NCI-H446 (cell line): ENCODE measurements around the gene CDKN2B-AS1.
"Not testable (repeated sequence)": the region's sequence is repeated elsewhere in the genome, so short reads cannot be mapped to it uniquely, and the experiment has no call there.

Source experiments
- DNase-seq, 2 experiments: peaks; one replicate each; lab custom pipeline; 2025; lab: John Stamatoyannopoulos, UW

The CDKN2B-AS1 gene

DNA sequence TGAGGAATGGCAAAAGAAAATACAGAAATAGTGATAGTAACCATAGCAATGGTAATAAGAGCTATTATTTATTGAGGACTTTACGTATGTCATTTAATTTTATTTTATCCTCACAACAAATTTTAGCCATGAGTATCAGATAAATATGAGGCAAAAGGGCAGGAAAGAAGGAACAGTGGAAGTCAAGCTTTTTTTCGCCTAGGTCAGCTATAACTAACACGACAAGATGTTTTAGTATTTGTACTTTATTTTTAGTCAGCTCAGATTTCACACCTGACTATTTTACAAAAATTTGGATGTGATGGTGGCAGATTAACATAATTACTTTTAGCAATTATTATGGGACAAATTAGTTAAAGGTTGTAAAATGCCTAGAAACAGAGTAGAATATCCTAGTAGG, 49.3 kb downstream of the CDKN2B-AS1 start:
- no peak for DNase-seq

DNA sequence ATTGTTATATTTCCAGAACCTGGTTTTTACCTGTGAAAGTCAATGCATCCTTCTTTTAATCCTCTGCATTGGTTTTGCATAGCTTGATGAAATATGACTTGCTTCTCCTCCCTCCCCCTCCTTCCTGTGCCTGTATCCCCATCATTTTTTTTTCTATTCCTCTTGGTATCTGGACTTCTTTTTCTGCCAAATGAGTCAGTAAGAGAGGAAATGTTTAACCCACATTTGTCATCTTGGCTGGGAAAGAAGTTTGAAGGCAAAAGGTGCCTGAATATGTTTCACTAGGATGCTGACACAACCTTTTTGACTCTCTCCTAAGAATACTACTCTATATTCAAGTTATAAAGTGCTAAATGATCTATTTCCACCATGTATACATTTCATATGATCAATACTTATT, 50.0 kb downstream of the CDKN2B-AS1 start:
- no peak for DNase-seq

DNA sequence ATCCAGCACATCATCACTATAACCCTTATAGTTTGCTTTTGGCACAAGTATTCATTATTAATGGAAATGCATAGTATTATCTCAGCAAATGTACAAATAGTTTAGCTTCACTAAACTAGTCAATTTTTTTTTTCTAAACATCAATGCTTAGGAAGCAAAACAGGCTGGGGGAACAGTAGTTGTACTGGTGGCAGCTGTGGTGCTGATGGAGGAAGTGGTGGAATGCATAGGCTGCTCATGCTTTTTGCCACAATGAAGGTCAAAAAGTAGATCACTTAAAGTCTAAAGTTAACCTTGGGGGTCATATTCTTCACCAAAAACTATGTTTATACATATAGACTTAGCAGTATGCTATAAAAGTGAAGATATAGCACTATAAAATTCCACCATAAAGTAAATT, 50.8 kb downstream of the CDKN2B-AS1 start:
- no peak for DNase-seq

DNA sequence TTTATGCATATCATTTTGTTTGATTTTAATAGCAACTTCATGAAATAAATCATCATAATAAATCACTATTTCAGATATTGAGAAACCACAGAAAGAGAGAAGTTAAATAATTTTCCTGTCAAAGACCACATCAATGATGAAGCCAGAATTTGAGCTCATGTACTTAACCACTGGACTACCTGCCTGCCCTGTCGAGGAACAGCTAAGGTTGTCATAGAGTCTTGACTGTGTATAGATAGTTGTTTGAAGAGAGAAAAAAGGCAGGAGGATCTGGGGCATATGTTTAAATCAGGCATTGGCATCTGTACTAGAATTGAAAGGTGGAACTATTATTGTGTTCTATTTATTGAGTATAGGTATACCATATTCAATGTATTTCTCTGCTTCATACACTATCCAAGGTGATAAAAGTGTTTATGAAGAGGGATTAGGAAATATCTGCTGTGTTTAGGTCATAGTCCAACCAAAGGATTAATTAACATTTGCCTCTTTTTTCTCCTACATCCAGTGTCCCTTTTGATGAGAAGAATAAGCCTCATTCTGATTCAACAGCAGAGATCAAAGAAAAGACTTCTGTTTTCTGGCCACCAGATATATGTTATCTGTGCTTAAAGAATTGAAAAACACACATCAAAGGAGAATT, 51.8 kb downstream of the CDKN2B-AS1 start:
- DNase-seq: no peak

DNA sequence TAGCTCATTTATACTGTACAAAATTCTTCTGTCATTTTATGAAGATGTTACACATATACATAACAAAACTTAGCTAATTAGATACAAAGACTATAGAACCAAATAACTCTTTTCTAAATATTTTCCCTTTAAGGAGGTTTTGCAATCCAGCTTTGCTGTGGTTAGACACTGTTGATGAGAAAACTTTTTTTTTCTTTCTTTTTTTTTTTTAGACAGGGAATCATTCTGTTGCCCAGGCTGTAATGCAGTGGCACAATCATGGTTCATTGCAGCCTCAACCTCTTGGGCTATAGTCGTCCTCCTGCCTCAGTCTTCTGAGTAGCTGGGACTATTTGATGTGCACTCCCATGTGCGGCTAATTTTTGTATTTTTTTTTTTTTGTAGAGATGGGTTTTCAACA, 53.0 kb downstream of the CDKN2B-AS1 start:
- no peak for DNase-seq

DNA sequence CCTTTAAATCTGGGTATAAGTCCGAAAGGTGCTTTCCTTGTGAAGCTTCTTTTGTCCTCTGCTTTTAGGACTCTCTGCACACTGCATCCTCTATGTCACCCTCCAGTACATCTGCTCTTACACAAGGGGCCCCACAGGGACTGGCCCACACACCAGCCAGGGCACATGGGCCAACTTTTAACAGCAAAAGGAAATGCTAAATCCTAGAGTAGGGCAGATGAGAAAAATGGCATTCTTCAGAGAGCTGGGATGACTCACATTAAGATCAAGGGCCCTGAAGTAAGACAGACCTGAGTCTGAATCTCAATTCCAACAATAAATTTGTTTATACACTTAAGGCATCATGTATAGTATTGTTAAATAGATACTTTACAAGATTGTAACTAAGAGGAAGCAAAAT, 54.8 kb downstream of the CDKN2B-AS1 start:
- DNase-seq: no peak

DNA sequence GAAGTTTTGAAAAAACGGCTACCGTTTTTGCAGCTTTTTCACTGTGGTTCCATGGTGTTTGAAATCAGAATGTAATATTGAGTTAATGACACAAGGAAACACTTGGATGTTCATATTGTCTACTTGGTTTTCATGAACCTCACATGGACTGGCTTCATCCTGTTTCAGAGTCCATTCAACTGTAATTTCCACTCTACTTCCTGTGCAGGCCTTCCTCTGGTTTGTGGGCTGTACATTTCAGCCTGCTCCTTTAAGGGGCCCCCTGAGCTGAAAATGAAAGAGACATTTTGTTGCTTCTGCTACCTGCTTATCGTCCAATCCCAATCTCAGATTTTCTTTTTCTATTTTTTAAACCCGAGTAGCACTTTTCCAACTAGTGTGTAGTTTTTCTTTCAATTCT, 56.3 kb downstream of the CDKN2B-AS1 start:
- DNase-seq: no peak

DNA sequence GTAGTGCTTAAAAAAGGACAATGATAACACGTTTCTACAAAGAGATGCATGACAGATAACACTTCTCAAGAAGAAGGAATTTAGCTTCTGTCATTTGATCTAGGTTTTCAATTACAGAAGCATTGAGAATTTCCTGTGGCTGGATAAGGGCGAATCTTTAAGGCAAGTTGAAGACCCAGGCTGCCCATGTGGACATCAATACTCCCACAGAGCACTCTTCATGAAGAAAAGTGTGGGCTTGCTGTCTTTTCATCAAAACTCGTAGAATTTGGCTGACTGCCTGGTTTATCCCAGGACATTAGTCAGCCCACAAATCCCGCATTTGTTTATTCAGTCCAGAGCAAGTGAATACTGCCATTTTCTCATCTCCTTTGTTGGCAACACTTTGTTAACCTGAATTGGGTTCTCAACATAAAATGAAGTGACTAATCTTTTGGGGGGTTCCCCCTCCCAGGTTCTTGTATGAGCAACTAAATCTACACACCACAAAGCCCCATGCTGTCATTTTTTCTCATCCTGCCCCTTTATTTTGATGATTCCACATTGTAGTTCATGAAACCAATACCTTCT, 57.9 kb downstream of the CDKN2B-AS1 start:
- peak; percentile 7 to 63 for DNase-seq

DNA sequence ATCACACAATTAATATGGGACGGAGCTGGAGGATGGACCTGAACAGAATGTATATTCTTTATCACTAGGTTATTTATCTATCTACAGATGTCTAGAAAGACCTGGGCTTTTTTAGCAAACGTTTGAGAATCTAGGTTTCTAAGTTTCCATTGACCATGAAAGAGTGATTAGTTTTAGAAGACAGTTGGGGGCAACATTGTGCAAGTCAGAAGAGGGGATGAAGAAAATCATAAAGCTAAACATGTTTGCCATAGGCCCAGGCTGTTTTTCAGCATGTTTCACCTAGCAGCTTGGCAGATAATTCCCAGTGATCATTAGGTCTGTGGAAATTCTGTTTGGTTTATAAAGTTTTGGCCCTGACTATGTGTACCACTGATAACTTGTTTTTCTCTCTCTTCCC, 58.6 kb downstream of the CDKN2B-AS1 start:
- DNase-seq: no peak

DNA sequence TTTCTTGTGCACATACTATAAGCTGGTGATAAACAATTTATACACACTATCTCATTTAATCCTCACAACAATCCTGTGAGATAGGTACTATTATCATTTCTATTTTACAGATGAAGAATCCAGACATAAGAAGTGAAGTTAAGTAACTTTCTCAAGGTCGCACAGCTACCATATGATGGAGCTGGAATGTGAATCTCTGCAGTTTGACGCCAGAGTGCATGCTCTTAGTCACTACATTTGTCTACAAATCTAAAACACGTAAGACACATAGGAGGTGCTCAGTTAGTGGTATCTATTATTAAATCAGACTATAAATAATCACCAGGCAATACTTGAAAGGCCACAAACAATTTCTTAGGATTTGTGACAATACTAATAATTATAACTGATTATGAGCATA, 59.5 kb downstream of the CDKN2B-AS1 start:
- DNase-seq: no peak

DNA sequence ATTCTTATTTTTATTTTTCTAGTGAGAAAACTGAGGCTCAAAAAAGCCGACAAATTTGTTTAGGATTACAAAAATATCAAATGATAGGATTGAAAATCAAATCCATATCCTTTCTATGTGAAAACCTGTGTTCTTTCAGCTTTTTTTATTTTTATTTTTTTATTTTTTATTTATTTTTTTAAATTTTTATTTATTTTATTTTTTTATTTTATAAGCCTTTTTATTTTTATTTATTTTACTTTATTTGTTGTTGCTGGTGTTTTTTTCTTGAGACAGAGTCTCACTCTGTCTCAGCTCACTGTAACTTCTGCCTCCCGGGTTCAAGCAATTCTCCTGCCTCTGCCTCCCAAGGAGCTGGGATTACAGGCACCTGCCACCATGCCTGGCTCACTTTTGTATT, 59.9 kb downstream of the CDKN2B-AS1 start:
- DNase-seq: no peak

DNA sequence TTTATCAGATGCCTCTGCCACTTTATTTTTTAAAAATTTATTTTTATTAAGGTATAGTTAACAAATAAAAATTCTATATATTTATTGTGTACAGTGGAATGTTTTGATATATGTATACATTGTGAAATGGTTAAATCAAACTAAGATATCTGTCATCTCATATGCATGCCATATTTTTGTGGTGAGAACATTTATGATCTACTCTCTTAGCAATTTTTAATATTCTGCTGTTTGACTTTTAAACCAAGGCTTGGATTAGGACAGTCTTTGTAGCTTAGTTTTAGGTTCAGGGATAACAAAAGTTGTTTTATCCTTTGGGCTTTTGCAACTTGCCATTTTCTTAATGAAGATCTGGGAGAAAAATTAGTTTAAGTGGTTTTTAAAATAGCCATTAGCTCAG, 60.5 kb downstream of the CDKN2B-AS1 start:
- DNase-seq: no peak

DNA sequence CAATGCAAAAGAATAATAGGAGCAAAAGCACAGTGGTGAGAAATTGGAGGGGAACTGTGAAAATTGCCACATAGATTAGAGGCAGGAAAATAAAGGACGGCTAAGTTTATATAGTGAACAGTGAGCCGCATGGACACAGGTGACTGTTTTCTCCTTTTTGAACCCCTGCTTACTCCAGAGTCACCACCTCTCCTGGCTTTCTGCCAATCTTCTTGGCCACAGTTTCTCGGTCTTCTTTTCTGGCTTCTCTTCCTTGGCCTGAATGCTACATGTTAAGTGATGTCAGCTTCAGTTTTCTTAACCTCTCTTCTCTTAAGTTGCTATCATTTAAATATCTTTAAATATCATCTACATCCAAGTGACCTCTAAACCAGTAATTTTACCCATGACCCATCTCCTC, 61.8 kb downstream of the CDKN2B-AS1 start:
- peak in 1 of 2 experiments; percentile 43 for DNase-seq

DNA sequence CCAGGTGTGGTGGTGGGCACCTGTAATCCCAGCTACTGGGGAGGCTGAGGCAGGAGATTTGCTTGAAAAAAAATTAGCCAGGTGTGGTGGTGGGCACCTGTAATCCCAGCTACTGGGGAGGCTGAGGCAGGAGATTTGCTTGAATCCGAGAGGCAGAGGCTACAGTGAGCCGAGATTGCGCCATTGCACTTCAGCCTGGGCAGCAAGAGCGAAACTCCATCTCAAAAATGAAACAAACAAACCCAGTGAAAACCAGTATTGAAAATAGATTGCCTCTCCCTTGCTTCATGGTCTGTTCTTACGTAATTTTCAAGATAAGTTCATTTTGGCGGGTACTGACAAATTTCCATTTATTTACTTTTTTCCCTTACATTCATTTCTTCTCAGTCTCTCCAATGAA, 63.4 kb downstream of the CDKN2B-AS1 start:
- DNase-seq: not testable (repeated sequence)

DNA sequence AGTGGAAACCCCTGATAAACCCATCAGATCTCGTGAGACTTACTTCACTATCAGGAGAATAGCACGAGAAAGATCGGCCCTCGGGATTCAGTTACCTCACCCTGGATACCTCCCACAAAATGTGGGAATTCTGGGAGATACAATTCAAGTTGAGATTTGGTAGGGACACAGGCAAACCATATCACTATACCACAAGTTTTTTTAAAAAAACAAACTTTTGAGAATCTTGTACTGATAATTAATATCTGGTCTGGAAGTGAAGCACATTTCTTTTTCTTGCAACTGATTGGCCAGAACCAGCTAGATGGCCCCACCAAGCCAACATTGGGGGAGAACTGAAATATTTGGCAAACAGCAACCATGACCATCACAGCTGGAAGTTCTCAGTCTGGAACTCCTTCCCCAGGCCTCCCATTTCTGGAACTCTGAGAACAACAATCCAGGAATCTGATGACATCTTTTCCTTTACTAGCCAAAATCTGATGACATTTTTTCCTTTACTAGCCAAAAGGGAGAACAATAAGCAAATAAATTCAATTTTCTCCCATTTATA, 66.3 kb downstream of the CDKN2B-AS1 start:
- no peak for DNase-seq

DNA sequence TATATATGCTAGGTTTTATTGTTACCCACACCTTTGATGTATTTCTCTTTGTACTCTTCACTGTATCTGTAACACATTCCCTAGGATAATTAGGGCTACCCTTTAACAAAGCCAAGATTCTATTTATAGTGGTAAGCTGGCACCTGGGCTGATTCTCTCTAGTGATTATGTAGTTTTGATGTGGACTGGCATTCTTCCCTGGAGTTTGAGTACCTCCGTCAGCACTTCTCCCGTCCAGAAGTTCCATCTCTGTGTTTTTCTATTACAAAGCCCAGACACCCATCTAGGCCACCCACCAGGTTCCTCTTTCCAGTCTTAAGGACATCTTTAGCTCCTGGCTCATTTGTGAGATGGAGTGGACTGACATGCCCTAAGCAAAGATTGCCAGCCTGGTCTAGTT, 70.4 kb downstream of the CDKN2B-AS1 start:
- DNase-seq: no peak

DNA sequence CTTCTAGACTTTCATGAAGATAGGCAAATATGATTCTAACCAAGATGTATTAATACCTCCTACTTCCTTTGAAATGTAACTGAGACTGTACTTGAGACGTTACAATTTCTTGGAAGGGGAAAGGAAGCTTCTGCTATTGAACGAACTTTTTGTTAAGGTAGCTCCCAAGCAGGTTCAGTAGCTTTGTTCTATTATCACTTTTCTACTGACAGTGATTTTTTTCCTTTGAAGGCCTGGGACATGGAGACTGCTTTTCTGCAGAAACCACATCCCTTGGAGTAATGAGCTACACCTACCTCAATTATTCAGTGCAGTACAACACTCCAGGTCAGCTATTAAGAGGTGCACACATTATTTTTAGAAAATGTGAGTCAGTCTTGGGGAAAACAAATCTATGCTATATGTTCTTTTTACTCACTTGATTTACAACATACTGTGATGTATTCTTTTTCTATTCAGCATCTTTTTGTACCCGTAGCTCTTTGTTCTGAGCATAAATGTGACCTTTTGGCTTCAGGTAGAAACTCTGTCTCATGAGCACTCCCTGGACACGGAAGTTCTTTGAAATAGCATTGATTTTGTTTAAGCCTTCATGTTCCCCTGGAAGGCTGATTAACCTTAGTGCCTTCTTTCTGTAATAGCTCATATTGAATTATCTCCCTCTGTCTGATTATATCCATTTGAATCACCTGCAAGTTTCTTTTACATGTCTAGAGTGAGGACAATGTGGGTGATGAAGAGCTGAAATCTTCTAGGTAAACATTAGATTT, 71.0 kb downstream of the CDKN2B-AS1 start:
- no peak for DNase-seq

DNA sequence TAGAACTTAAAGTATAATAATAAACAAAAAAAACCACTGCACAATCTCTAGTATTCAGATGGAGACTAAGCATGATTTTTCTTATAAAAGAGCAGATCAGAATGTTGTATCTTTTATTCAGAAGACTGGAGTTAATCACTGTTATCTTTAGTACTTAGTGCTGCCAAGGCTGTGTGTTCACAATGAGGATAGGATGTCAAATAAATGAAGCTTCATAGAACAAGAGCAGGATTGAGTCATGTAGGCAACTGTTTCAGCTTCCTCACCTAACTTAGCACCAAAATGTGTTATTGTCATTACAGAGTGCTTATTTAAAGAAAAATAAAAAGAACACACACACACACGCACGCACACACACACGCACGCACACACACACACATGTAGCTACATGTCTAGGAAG, 72.6 kb downstream of the CDKN2B-AS1 start:
- no peak for DNase-seq

DNA sequence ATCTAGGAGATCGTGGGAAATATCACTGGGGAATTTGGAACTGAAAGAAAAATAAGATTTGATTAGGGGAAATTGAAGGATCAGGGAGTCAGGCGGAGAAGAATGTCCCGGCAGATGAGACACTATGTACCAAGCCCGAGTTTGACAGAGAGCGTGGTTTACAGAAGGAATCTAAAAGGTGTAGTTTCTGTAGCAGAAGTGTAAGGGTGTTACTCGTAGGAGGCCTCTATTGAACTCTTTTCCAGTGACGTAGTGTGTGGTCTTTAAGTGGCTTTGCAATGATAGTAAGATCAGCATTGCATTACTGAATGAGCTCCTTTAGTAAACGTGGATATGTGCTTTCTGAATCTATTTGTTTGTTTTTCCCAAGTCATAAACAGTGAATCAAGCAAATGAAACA, 73.8 kb downstream of the CDKN2B-AS1 start:
- no peak for DNase-seq

DNA sequence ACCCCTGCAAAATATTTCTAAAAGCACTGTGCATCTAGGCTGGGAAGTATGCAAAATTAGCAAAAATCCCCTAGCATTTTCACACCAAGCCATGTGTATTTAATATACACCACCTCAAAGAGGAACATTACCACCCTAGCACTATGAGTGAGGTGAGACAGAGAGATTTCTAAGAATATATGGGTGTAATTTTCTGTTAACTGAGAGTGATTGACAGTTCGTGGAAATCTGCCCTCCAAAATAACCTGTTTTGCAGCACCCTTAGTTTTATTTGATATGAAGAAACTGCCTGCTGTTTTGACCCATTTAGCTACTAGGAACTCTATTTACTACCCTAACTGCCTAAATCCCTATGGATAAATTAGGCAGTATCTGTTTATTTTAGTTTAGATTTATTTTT, 78.8 kb downstream of the CDKN2B-AS1 start:
- DNase-seq: no peak

DNA sequence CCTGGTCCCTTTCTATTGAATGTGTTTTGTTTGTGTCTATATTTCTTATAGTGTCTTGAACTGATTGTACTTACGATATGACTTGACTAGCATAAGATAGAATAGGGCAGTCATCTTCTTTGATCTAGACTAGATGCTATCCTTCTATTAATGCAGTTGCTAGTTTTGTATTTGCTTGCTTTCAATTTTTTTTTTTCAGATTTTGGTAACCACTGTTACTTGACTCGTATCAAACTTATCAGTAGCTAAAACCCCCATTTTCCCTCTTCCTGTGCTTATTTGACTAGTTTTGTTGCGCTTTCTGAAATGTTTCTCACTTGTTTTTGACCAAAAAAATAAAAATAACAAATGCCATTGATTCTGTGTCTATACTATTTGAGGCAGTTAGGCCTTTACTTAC, 83.5 kb downstream of the CDKN2B-AS1 start:
- DNase-seq: no peak

DNA sequence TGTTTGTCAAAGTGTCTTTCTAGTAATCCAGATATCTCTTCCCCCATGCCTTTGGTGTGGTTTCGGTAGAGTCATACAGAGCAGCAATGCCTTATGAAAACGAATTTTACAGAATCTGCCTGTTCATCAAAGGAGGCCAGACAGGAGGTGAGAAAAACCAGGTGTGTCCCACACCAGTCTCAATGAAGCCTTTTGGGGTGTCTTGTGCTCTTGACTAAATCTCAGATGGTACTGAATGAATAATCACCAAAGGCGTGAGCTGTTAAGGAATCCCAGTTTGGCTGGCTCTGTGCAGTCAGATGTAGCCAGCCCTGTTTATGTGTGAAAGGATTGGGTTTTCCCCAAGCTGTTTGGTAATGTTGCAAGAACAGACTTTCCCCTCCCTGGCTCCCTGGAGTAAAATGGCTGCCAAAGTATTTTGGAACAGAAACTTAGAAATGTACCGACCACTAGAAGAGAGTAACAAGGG, 85.3 kb downstream of the CDKN2B-AS1 start:
- DNase-seq: no peak
